K562 (cell line): ENCODE measurements around the gene EPC2. TPM values are rescaled to one million over a fixed set of nuclear protein-coding genes. Genes with fewer than 3 reads are reported as not detected.

ENCODE experiments used
- ATAC-seq: fragments of 200-7000 bp; cut with Tn5 transposase; 3 replicates; pipeline ENCODE4 v1.9.1; 2020; ENCODE audit warnings: moderate library complexity
- BruUV-seq: library from RNA; stranded (reverse); fragments of 400-500 nt; replicated peaks from 2 replicates; lab custom pipeline; 2021; lab: Mats Ljungman, UMichigan
- CTCF ChIA-PET: fragments of 300-600 bp; formaldehyde crosslinking; extraction: SDS; loops from one replicate; lab custom pipeline; 2021; ENCODE audit warnings: low intra/inter-chr PET ratio; lab: Yijun Ruan, JAX
- POLR2A ChIA-PET: fragments of 300-600, 350-650 bp; sonication (Branson Sonifier 250); formaldehyde crosslinking; extraction: SDS; loops from one replicate; lab custom pipeline; 2021; ENCODE audit warnings: antibody characterized with exemption, inconsistent platforms; lab: Yijun Ruan, JAX
- DNase-seq, 4 experiments: peaks; one replicate each; pipeline versions ENCODE4 v3.0.0 to v3.0.0-alpha.2; 2011 to 2018; ENCODE audit warnings: low spot score in 3 of 4, mixed read lengths in 3 of 4; ENCODE audit errors: extremely low read depth in 1 of 4
- FAIRE-seq: peaks from 2 replicates; lab custom pipeline; 2011; peaks lifted over from hg19 to GRCh38; lab: Jason Lieb, UNC
- H2AFZ ChIP-seq: 2 replicates; pipeline ENCODE4 v1.6.0; 2011; ENCODE audit warnings: low read depth, low read length, control low read depth, inconsistent platforms
- H3K27ac ChIP-seq: fragments of 200-600 bp; 3 replicates; pipeline ENCODE4 v1.8.0; 2011; ENCODE audit warnings: low read depth, mild to moderate bottlenecking, control low read depth, inconsistent platforms, low read length, moderate library complexity, mixed read lengths; ENCODE audit errors: extremely low read depth
- H3K27me3 ChIP-seq, 2 experiments: fragments of 300-600 bp in 1 of 2; 2 replicates in 1 of 2; 3 replicates in 1 of 2; pipeline versions ENCODE4 v1.6.0 to v1.8.0; 2011; ENCODE audit warnings: inconsistent platforms in 2 of 2, low read length in 2 of 2, mild to moderate bottlenecking in 1 of 2, mixed read lengths in 1 of 2, moderate library complexity in 1 of 2; ENCODE audit not compliant: control insufficient read depth in 2 of 2, insufficient read depth in 2 of 2
- H3K36me3 ChIP-seq: fragments of 300-600 bp; 3 replicates; pipeline ENCODE4 v1.8.0; 2011; ENCODE audit warnings: mild to moderate bottlenecking, low read length, inconsistent platforms; ENCODE audit not compliant: control insufficient read depth, insufficient read depth
- H3K4me1 ChIP-seq, 2 experiments: fragments of 200-600 bp in 1 of 2; replicated peaks in 1 of 2; 2 replicates in 1 of 2; 3 replicates in 1 of 2; pipeline versions ENCODE4 v1.5.1 to v1.8.0; 2011; ENCODE audit warnings: inconsistent platforms in 2 of 2, low read length in 2 of 2, mild to moderate bottlenecking in 1 of 2, mixed read lengths in 1 of 2, moderate library complexity in 1 of 2; ENCODE audit not compliant: control insufficient read depth in 2 of 2, insufficient read depth in 2 of 2
- H3K4me2 ChIP-seq: 2 replicates; pipeline ENCODE4 v1.6.1; 2011; ENCODE audit warnings: low read length, control low read depth, inconsistent platforms, mixed read lengths; ENCODE audit not compliant: insufficient read depth
- H3K4me3 ChIP-seq: fragments of 200-600 bp; sonication (generic), shearing (Covaris generic); 2 replicates; pipeline ENCODE4 v1.5.1; 2016; ENCODE audit warnings: control low read depth, inconsistent platforms
- H3K79me2 ChIP-seq: fragments of 200-600 bp; 3 replicates; pipeline ENCODE4 v1.8.0; 2011; ENCODE audit warnings: low read length, inconsistent platforms; ENCODE audit not compliant: control insufficient read depth, insufficient read depth
- H3K9ac ChIP-seq, 2 experiments: 2 replicates each; pipeline versions ENCODE4 v1.6.0 to v1.6.1; 2011; ENCODE audit warnings: low read depth in 2 of 2, low read length in 2 of 2, control low read depth in 1 of 2, inconsistent platforms in 1 of 2, mild to moderate bottlenecking in 1 of 2, mixed read lengths in 1 of 2; ENCODE audit not compliant: insufficient read depth in 1 of 2
- H3K9me1 ChIP-seq: one replicate; pipeline ENCODE4 v1.6.0; 2011; ENCODE audit warnings: inconsistent platforms, mild to moderate bottlenecking, low read length, moderate library complexity; ENCODE audit not compliant: control insufficient read depth, insufficient read depth
- H3K9me3 ChIP-seq: replicated peaks from 2 replicates; pipeline ENCODE4 v1.5.1; 2011; ENCODE audit warnings: low read depth, low read length, inconsistent platforms; ENCODE audit not compliant: control insufficient read depth, insufficient read depth
- H4K20me1 ChIP-seq: replicated peaks from 2 replicates; pipeline ENCODE4 v1.6.1; 2011; ENCODE audit warnings: low read length, inconsistent platforms, mixed read lengths; ENCODE audit not compliant: control insufficient read depth, insufficient read depth
- AFF4 ChIP-seq: sonication (generic); formaldehyde crosslinking; IDR thresholded peaks from 2 replicates; pipeline ENCODE4 v1.8.0; 2023; ENCODE audit warnings: mild to moderate bottlenecking, missing genetic modification reagents
- ARID4B ChIP-seq: sonication (generic); formaldehyde crosslinking; IDR thresholded peaks from 2 replicates; pipeline ENCODE4 v1.8.0; 2022; ENCODE audit warnings: mild to moderate bottlenecking, missing genetic modification reagents
- C11orf30 ChIP-seq: fragments of 450-650 bp; IDR thresholded peaks from 2 replicates; pipeline ENCODE4 v1.6.1; 2016; ENCODE audit warnings: low read depth, mild to moderate bottlenecking
- DEAF1 ChIP-seq: fragments of 450-650 bp; formaldehyde crosslinking; IDR thresholded peaks from 2 replicates; pipeline ENCODE4 v1.4.0; 2020; ENCODE audit warnings: mild to moderate bottlenecking, moderate library complexity
- POU5F1 ChIP-seq: fragments of 150-350 bp; IDR thresholded peaks from 2 replicates; pipeline ENCODE4 v1.6.1; 2014; ENCODE audit warnings: borderline replicate concordance, low read length, low read depth, mild to moderate bottlenecking; ENCODE audit not compliant: partially characterized antibody
- PPARD ChIP-seq: fragments of 250-450 bp; sonication (Bioruptor Pico); IDR thresholded peaks from 2 replicates; pipeline ENCODE4 v1.8.0; 2022; ENCODE audit warnings: inconsistent platforms, mild to moderate bottlenecking, moderate library complexity
- RBBP5 ChIP-seq: fragments of 200-600 bp; sonication (generic); IDR thresholded peaks from 2 replicates; pipeline ENCODE4 v1.6.1; 2012; ENCODE audit warnings: borderline replicate concordance, mild to moderate bottlenecking, low read length, control low read depth, inconsistent platforms; ENCODE audit not compliant: insufficient read depth, poor library complexity, severe bottlenecking
- SMAD3 ChIP-seq: fragments of 450-650 bp; formaldehyde crosslinking; conservative IDR thresholded peaks from 2 replicates; pipeline ENCODE4 v1.4.0; 2020; ENCODE audit warnings: mild to moderate bottlenecking
- TAF1 ChIP-seq: IDR thresholded peaks from 2 replicates; pipeline ENCODE4 v1.6.1; 2011; ENCODE audit warnings: mild to moderate bottlenecking, low read length, moderate library complexity; ENCODE audit not compliant: insufficient read depth, control insufficient read depth, severe bottlenecking; ENCODE audit errors: extremely low read depth
- ZEB2 ChIP-seq: fragments of 450-650 bp; IDR thresholded peaks from 2 replicates; pipeline ENCODE4 v1.6.1; 2016
- ZNF316 ChIP-seq: fragments of 450-650 bp; IDR thresholded peaks from 2 replicates; pipeline ENCODE4 v1.6.1; 2016
- ZNF384 ChIP-seq: IDR thresholded peaks from 2 replicates; pipeline ENCODE4 v1.6.1; 2012; ENCODE audit warnings: low read depth, low read length, improper control_type of control experiment
- ZNF79 ChIP-seq: fragments of 250-450 bp; sonication (Bioruptor Pico); IDR thresholded peaks from 2 replicates; pipeline ENCODE4 v1.4.0; 2020; ENCODE audit warnings: low read depth, mild to moderate bottlenecking, moderate library complexity
- WGBS: fragments of 100-300 bp; shearing (Covaris generic); methylation state at CpG from one replicate; pipeline ENCODE4 v1.1.6; 2016; ENCODE audit warnings: low coverage, mixed read lengths; ENCODE audit not compliant: insufficient coverage; ENCODE audit errors: missing lambda C conversion rate; 5-methylcytosine and 5-hydroxymethylcytosine counted together
- in situ Hi-C: fragments of 300-500 bp; cut with MboI; formaldehyde crosslinking; loops from 4 replicates; pipeline ENCODE4 v1.15.0; 2018; ENCODE audit warnings: inconsistent platforms, mixed read lengths
- intact Hi-C: fragments of 100-400 bp; cut with micrococcal nuclease; formaldehyde crosslinking; loops from 2 replicates; pipeline ENCODE4 v1.14.2; 2022
- polyA plus RNA-seq, 8 experiments: library from polyadenylated mRNA; depleted of rRNA in 4 of 8; stranded (reverse) in 5 of 8; unstranded in 3 of 8; fragments of >200 nt; fragmentation: Nextera tagmentation in 2 of 8; fragmentation: Illumina TruSeq in 1 of 8; extraction: Ambion mirVana in 2 of 8; extraction: Trizol in 1 of 8; gene quantifications; 2 replicates each; pipeline versions ENCODE4 v1.2.1 to v1.2.3, GENCODE V29; 2011 to 2014; ENCODE audit warnings: inconsistent platforms in 1 of 8, missing spikeins in 1 of 8
- total RNA-seq, 7 experiments: library from RNA; depleted of rRNA in 6 of 7; stranded (reverse); fragments of >200 nt in 6 of 7; fragmentation: Illumina TruSeq in 2 of 7; extraction: Trizol in 2 of 7; gene quantifications; 2 replicates each; pipeline versions ENCODE4 v1.2.1 to v1.2.3, GENCODE V29; 2011 to 2021; ENCODE audit warnings: low replicate concordance in 1 of 7

The EPC2 gene
- total and polyA plus RNA-seq, 9 of the 15 experiments (the other 6 are each of a cell fraction or from before 2014, with no cell fraction given), result 7.0 to 35.8 (median 29.1) TPM

- H3K36me3 ChIP-seq, result no peaks in the 10 kb centered on the region
- H4K20me1 ChIP-seq, result 0 out of 2 replicates have a peak, but pooled peaks cover 7% of the 10 kb centered on the region
- H2AFZ ChIP-seq, result no peak overlapping the region
- in situ Hi-C loops, result no loop called here
- ATAC-seq (no peak), FAIRE-seq (no peak), DNase-seq (no peak)
- peaks cover 7 to 12% of the 10 kb centered on the region in 2 experiments; a peak in 4 of 5 replicates for H3K4me1 ChIP-seq
- ChIA-PET POLR2A (interaction anchor here (1.0 to 1.3 kb wide), 3 partner anchors 9 to 17 kb away, joined by 3 to 4 read pairs (median 3); no protein-coding TSS in a partner anchor), CTCF (no interaction called here)
- no peak overlapping the region for H3K4me3 ChIP-seq
- intact Hi-C loops, result no loop called here
- no peak overlapping the region for H3K4me2 ChIP-seq
- H3K27ac ChIP-seq, result no peak overlapping the region
- no peaks in the 10 kb centered on the region for H3K9me3 ChIP-seq
- H3K9ac ChIP-seq, result no peak overlapping the region
- H3K79me2 ChIP-seq, result peaks cover 82% of the 10 kb centered on the region
- BruUV-seq, result no TSS peak
- H3K9me1 ChIP-seq, result no peaks in the 10 kb centered on the region
- H3K27me3 ChIP-seq, result no peaks in the 10 kb centered on the region
- WGBS, result 90% methylated on average over 5 of the region's 5 CpGs
- TF ChIP-seq SMAD3 (CRISPR knock-in tag) (no peak), ZNF316 (peak; percentile 96), DEAF1 (CRISPR knock-in tag) (no peak), ZEB2 (no peak), C11orf30 (peak; percentile 90), POU5F1 (no peak), ZNF79 (no peak), PPARD (no peak), AFF4 (CRISPR knock-in tag) (no peak), ARID4B (CRISPR knock-in tag) (no peak), ZNF384 (no peak), RBBP5 (no peak), TAF1 (no peak)
Measured at GRCh38 chr2:148681443-148681842, 36.9 kb downstream of the EPC2 start.
